CD4-positive, alpha-beta T cell (primary cell): Measurements from ENCODE around the gene INO80. TPM values are rescaled to one million over a fixed set of nuclear protein-coding genes. Genes with fewer than 3 reads are reported as not detected.

Source experiments
- ATAC-seq: fragments of 200-7000 bp; cut with Tn5 transposase; one replicate; pipeline ENCODE4 v1.10.0; 2022; ENCODE audit warnings: mild to moderate bottlenecking; ENCODE audit not compliant: poor library complexity
- CTCF ChIA-PET: fragments of 350-600 bp; sonication (Branson Sonifier 250); formaldehyde crosslinking; loops from one replicate; lab custom pipeline; 2021; ENCODE audit warnings: antibody characterized with exemption, inconsistent platforms; lab: Charles Lee
- POLR2A ChIA-PET: fragments of 350-600 bp; sonication (Branson Sonifier 250); formaldehyde crosslinking; loops from one replicate; lab custom pipeline; 2021; ENCODE audit warnings: antibody characterized with exemption, inconsistent platforms; lab: Charles Lee
- DNase-seq, 14 experiments: peaks; one replicate each; pipeline ENCODE4 v3.0.0-alpha.2; 2013 to 2020; ENCODE audit warnings: mixed read lengths in 2 of 14
- H3K27ac ChIP-seq, 2 donors: one replicate each; pipeline versions ENCODE4 v1.5.1 to v1.7.0; 2013; ENCODE audit warnings: low read length in 2 of 2, low read depth in 1 of 2, mild to moderate bottlenecking in 1 of 2
- H3K27me3 ChIP-seq, 2 experiments: 1 replicate in 1 of 2; 2 replicates in 1 of 2; pipeline versions ENCODE4 v1.6.1 to v1.7.0; 2013; ENCODE audit warnings: low read length in 2 of 2, control low read depth in 1 of 2, mild to moderate bottlenecking in 1 of 2, moderate library complexity in 1 of 2; ENCODE audit not compliant: insufficient read depth in 2 of 2, control insufficient read depth in 1 of 2
- H3K36me3 ChIP-seq: one replicate; pipeline ENCODE4 v1.6.1; 2013; ENCODE audit warnings: low read length, control low read depth; ENCODE audit not compliant: insufficient read depth
- H3K4me1 ChIP-seq: one replicate; pipeline ENCODE4 v1.6.1; 2013; ENCODE audit warnings: low read length, control low read depth; ENCODE audit not compliant: insufficient read depth
- H3K4me3 ChIP-seq: one replicate; pipeline ENCODE4 v1.5.1; 2013; ENCODE audit warnings: mild to moderate bottlenecking, low read length, moderate library complexity
- H3K9me3 ChIP-seq, 2 experiments: 1 replicate in 1 of 2; 2 replicates in 1 of 2; pipeline versions ENCODE4 v1.6.1 to v1.7.0; 2013; ENCODE audit warnings: low read length in 2 of 2, mild to moderate bottlenecking in 2 of 2, control low read depth in 1 of 2, moderate library complexity in 1 of 2; ENCODE audit not compliant: control insufficient read depth in 1 of 2, insufficient read depth in 1 of 2
- H3K27ac Mint-ChIP-seq: one replicate; pipeline ENCODE4 v1.8.0; 2020; ENCODE audit warnings: mixed read lengths
- H3K27me3 Mint-ChIP-seq: one replicate; pipeline ENCODE4 v1.8.0; 2021; ENCODE audit warnings: mixed read lengths
- H3K36me3 Mint-ChIP-seq: one replicate; pipeline ENCODE4 v1.8.0; 2021; ENCODE audit warnings: low read depth, mixed read lengths
- H3K4me1 Mint-ChIP-seq: one replicate; pipeline ENCODE4 v1.8.0; 2021; ENCODE audit warnings: low read depth, mixed read lengths
- H3K4me3 Mint-ChIP-seq: one replicate; pipeline ENCODE4 v1.8.0; 2020; ENCODE audit warnings: mild to moderate bottlenecking, mixed read lengths
- H3K9me3 Mint-ChIP-seq: one replicate; pipeline ENCODE4 v1.8.0; 2020; ENCODE audit warnings: mixed read lengths
- intact Hi-C, 2 experiments: fragments of 100-400 bp; cut with DNase I in 1 of 2; cut with micrococcal nuclease in 1 of 2; formaldehyde crosslinking; loops; one replicate each; pipeline versions ENCODE4 v1.15.1 to v1.9.0; 2023 to 2025; cut with DNase I, micrococcal nuclease
- total RNA-seq, 174 experiments: library from RNA in 2 of 174; stranded (reverse) in 2 of 174; gene quantifications; one replicate each; pipeline ENCODE4 v1.2.3 and lab custom pipeline; 2021 to 2026
- TF ChIP-seq, protein P1 (sequence below): fragments of 200-600 bp; IDR thresholded peaks from one replicate; pipeline ENCODE4 v1.8.0; 2022; ENCODE audit warnings: antibody characterized with exemption, mild to moderate bottlenecking

INO80 gene
- total RNA-seq, 2 experiments from 2014 or later: 20.3 to 22.9 TPM

DNA sequence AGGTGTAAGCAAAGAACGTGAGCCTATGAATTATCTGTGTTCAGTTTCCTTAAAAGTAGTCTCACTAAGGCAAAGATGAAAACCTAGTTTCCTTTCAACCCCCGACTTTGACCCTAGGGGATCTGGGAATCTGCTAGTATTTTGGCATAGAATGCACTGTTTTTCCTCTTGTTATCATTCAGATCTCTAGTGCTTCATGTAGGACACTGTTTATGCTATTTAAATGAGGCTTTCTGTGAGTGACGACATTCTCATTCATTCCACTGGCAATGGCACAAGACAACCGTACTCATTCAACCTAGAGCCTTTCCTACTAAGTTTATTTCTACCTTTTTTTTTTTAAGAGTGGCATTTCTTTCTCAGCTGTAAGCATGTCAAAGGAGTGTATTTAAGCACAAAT is 95.8 kb downstream of the INO80 start:
- no peak for DNase-seq
- no peak for ATAC-seq
- no peak overlapping the region for H3K27ac Mint-ChIP-seq
- Histone ChIP-seq H3K4me1 (no peaks in the 10 kb centered on the region), H3K27ac (no peak overlapping the region), H3K4me3 (no peak overlapping the region), H3K36me3 (peaks cover 64% of the 10 kb centered on the region), H3K27me3 (no peaks in the 10 kb centered on the region), H3K9me3 (no peaks in the 10 kb centered on the region)
- H3K27me3 Mint-ChIP-seq: no peaks in the 10 kb centered on the region
- no peaks in the 10 kb centered on the region for H3K9me3 Mint-ChIP-seq
- TF ChIP-seq, protein P1, sequence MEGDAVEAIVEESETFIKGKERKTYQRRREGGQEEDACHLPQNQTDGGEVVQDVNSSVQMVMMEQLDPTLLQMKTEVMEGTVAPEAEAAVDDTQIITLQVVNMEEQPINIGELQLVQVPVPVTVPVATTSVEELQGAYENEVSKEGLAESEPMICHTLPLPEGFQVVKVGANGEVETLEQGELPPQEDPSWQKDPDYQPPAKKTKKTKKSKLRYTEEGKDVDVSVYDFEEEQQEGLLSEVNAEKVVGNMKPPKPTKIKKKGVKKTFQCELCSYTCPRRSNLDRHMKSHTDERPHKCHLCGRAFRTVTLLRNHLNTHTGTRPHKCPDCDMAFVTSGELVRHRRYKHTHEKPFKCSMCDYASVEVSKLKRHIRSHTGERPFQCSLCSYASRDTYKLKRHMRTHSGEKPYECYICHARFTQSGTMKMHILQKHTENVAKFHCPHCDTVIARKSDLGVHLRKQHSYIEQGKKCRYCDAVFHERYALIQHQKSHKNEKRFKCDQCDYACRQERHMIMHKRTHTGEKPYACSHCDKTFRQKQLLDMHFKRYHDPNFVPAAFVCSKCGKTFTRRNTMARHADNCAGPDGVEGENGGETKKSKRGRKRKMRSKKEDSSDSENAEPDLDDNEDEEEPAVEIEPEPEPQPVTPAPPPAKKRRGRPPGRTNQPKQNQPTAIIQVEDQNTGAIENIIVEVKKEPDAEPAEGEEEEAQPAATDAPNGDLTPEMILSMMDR: no peak
- peaks cover 81% of the 10 kb centered on the region for H3K36me3 Mint-ChIP-seq
- intact Hi-C loops: loop anchor here in 1 of 2 experiments (10.0 kb wide), 1 partner anchor 164 kb away; no protein-coding TSS in a partner anchor
- CTCF ChIA-PET: no interaction called here
- H3K4me1 Mint-ChIP-seq: peaks cover 6% of the 10 kb centered on the region
- no peak overlapping the region for H3K4me3 Mint-ChIP-seq
- POLR2A ChIA-PET: interaction anchor here (0.6 kb wide), 1 partner anchor 127 kb away, joined by 3 read pairs; no protein-coding TSS in a partner anchor

DNA sequence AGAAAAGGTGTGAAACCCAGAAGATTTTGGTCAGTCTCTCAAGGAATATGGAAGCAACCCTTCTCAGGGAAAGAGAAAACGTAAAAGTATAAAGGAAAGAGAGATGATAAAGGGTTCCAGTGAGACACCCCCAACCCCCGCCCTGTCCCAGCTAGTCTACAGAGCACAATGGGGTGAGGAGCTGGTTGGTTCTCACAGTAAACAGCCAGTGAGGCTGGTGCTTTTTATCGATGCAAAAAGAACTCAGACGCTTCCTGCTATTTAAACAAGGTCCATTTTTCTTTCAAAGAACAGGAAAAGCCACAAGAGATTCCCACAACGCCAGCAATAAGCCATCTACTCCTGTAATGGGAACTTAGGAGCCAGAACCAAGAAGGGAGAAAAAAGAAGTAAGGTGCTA is 96.9 kb downstream of the INO80 start:
- POLR2A ChIA-PET: no interaction called here

DNA sequence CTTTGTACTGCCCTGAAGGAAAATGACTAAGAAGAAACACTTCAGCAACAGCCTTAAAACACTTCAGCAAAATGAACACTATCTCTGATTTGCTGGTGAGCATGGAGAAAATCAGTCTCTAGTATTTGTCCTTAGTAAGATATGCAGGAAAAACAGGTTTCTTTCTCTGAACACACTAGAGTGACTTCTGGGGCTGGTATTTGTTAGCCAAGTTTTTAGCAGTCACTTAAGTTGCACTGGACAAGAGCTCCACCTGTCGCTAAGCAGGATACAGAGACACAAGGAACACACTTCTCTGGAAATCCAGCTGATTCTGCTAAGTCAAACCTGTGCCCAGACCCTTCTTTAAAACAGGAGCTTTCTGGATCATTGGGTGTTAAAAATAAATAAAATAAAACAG is 97.5 kb downstream of the INO80 start:
- POLR2A ChIA-PET: no interaction called here
- peaks cover 66% of the 10 kb centered on the region for H3K36me3 ChIP-seq
- no peaks in the 10 kb centered on the region for H3K9me3 Mint-ChIP-seq
- peaks cover 81% of the 10 kb centered on the region for H3K36me3 Mint-ChIP-seq
- CTCF ChIA-PET: interaction anchor here (2.6 kb wide), 1 partner anchor 115 kb away, joined by 7 read pairs; no protein-coding TSS in a partner anchor
- no peaks in the 10 kb centered on the region for H3K27me3 ChIP-seq
- intact Hi-C loops: no loop called here
- no peak overlapping the region for H3K4me3 Mint-ChIP-seq
- no peak overlapping the region for H3K27ac Mint-ChIP-seq
- TF ChIP-seq, protein P1: no peak
- H3K4me1 Mint-ChIP-seq: peaks cover 6% of the 10 kb centered on the region
- H3K27ac ChIP-seq: no peak overlapping the region
- no peak for ATAC-seq
- no peaks in the 10 kb centered on the region for H3K27me3 Mint-ChIP-seq
- H3K4me1 ChIP-seq: no peaks in the 10 kb centered on the region
- H3K9me3 ChIP-seq: no peaks in the 10 kb centered on the region
- no peak overlapping the region for H3K4me3 ChIP-seq
- DNase-seq: peak in 1 of 14 experiments; percentile 8

More for the DNA sequence above, 96.9 kb downstream of the INO80 start:
- Histone ChIP-seq H3K4me3 (no peak overlapping the region), H3K27ac (no peak overlapping the region), H3K4me1 (no peaks in the 10 kb centered on the region), H3K9me3 (no peaks in the 10 kb centered on the region), H3K36me3 (peaks cover 65% of the 10 kb centered on the region), H3K27me3 (no peaks in the 10 kb centered on the region)
- DNase-seq (no peak), ATAC-seq (no peak)
- H3K27ac Mint-ChIP-seq: no peak overlapping the region
- no peak overlapping the region for H3K4me3 Mint-ChIP-seq
- CTCF ChIA-PET: interaction anchor here (2.6 kb wide), 1 partner anchor 115 kb away, joined by 7 read pairs; no protein-coding TSS in a partner anchor
- H3K9me3 Mint-ChIP-seq: no peaks in the 10 kb centered on the region
- TF ChIP-seq, protein P1: no peak
- intact Hi-C loops: no loop called here
- peaks cover 6% of the 10 kb centered on the region for H3K4me1 Mint-ChIP-seq
- H3K27me3 Mint-ChIP-seq: no peaks in the 10 kb centered on the region
- H3K36me3 Mint-ChIP-seq: peaks cover 82% of the 10 kb centered on the region
